ENCODE data around the gene ATAD3C. TPM values are rescaled to one million over a fixed set of nuclear protein-coding genes. Genes with fewer than 3 reads are reported as not detected.

Gene ATAD3C
- polyA plus RNA-seq, 1 donor (not counting 4 experiments of a cell fraction or from before 2014, with no cell fraction given), result 0.39 TPM

DNA sequence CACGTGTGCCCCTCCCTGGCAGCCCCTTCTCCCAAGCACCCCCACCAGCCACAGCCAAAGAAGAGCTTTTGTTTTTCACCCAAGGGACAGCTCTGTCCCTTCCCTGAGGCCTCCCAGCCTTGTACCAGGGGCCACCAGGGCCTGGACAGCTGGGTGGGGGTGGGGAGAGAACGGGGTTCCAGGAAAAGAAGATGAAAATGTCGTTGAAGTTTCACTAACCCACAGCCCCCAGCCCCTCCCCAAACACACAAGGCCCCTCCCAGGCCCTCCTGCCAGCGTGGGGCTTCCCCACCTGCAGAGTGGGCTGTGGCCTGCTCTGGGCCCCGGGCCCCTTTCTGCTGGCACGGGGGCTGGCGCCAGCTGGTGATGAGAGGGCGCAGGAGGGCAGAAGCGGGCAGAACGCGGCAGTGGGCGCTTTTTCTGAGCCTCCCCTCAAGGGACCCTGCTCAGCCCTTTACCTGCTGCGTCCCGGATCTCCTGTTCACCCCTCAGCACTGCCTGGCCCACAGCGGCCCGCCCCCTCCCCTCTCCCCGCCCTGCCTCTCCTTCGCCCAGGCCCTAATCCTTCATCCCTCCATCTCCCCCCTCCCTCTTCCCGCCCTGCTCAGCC, 22.9 kb upstream of the ATAD3C start:
- H3K27ac ChIP-seq (ENCODE audit: control insufficient read depth, insufficient read depth, low read length), result no peak overlapping the region
- no peak overlapping the region for H3K9ac ChIP-seq (ENCODE audit: control insufficient read depth, extremely low read depth, insufficient read depth, low read length)
- no peak for DNase-seq (ENCODE audit: low read depth, low spot score)
- no peaks in the 10 kb centered on the region for H3K27me3 ChIP-seq (ENCODE audit: control insufficient read depth, extremely low read depth, insufficient read depth, low read length)
- H3K4me1 ChIP-seq (ENCODE audit: control insufficient read depth, extremely low read depth, insufficient read depth, low read length), result peaks cover 16% of the 10 kb centered on the region
- H3K9me1 ChIP-seq (ENCODE audit: control insufficient read depth, extremely low read depth, insufficient read depth, low read length), result no peaks in the 10 kb centered on the region
- no peak overlapping the region for H3K4me3 ChIP-seq (ENCODE audit: control insufficient read depth in 2 of 3, extremely low read depth in 1 of 3, insufficient read depth in 2 of 3, low read depth in 1 of 3, low read length in 3 of 3)
- no peak overlapping the region for H3K4me2 ChIP-seq (ENCODE audit: control insufficient read depth, extremely low read depth, insufficient read depth, low read depth, low read length)
- no peak for TF ChIP-seq CTCF (optimal IDR thresholded peaks at IDR 0.05 in 1 of 3, IDR thresholded peaks at IDR 0.05 in 1 of 3, conservative IDR thresholded peaks at IDR 0.05 in 1 of 3; ENCODE audit: extremely low read depth in 1 of 3, insufficient read depth in 2 of 3, low read length in 3 of 3)
- TF ChIP-seq EZH2 (IDR thresholded peaks at IDR 0.05; ENCODE audit: low read length), result no peak
- H3K79me2 ChIP-seq (ENCODE audit: control insufficient read depth, insufficient read depth, low read length), result no peaks in the 10 kb centered on the region
- H2AFZ ChIP-seq (ENCODE audit: control insufficient read depth, low read length), result no peak overlapping the region
- H3K36me3 ChIP-seq (ENCODE audit: control insufficient read depth in 2 of 2, extremely low read depth in 1 of 2, insufficient read depth in 2 of 2, low read length in 2 of 2), result no peaks in the 10 kb centered on the region
- H3K9me3 ChIP-seq (ENCODE audit: control insufficient read depth, low read depth, low read length), result no peaks in the 10 kb centered on the region
- FAIRE-seq, result no peak
- H4K20me1 ChIP-seq (ENCODE audit: control insufficient read depth, extremely low read depth, insufficient read depth, low read length), result no peaks in the 10 kb centered on the region
- dilution Hi-C loops (cut with MboI; ENCODE audit: extremely low pct_ligation_motif_present, low sequenced_read_pairs), result no loop called here

GRCh38 chr1:1427106-1427819, 22.2 kb upstream of the ATAD3C start:
- DNase-seq (ENCODE audit: low read depth, low spot score) (no peak), FAIRE-seq (no peak)
- no peaks in the 10 kb centered on the region for H3K9me1 ChIP-seq (ENCODE audit: control insufficient read depth, extremely low read depth, insufficient read depth, low read length)
- H3K4me1 ChIP-seq (ENCODE audit: control insufficient read depth, extremely low read depth, insufficient read depth, low read length), result peaks cover 12% of the 10 kb centered on the region
- H3K9ac ChIP-seq (ENCODE audit: control insufficient read depth, extremely low read depth, insufficient read depth, low read length), result no peak overlapping the region
- H3K9me3 ChIP-seq (ENCODE audit: control insufficient read depth, low read depth, low read length), result no peaks in the 10 kb centered on the region
- H4K20me1 ChIP-seq (ENCODE audit: control insufficient read depth, extremely low read depth, insufficient read depth, low read length), result no peaks in the 10 kb centered on the region
- H2AFZ ChIP-seq (ENCODE audit: control insufficient read depth, low read length), result no peak overlapping the region
- H3K27me3 ChIP-seq (ENCODE audit: control insufficient read depth, extremely low read depth, insufficient read depth, low read length), result no peaks in the 10 kb centered on the region
- H3K4me2 ChIP-seq (ENCODE audit: control insufficient read depth, extremely low read depth, insufficient read depth, low read depth, low read length), result peak overlapping the region; percentile 27
- no peaks in the 10 kb centered on the region for H3K79me2 ChIP-seq (ENCODE audit: control insufficient read depth, insufficient read depth, low read length)
- TF ChIP-seq EZH2 (IDR thresholded peaks at IDR 0.05; ENCODE audit: low read length) (no peak), CTCF (optimal IDR thresholded peaks at IDR 0.05 in 1 of 3, IDR thresholded peaks at IDR 0.05 in 1 of 3, conservative IDR thresholded peaks at IDR 0.05 in 1 of 3; ENCODE audit: extremely low read depth in 1 of 3, insufficient read depth in 2 of 3, low read length in 3 of 3) (no peak)
- no peak overlapping the region for H3K27ac ChIP-seq (ENCODE audit: control insufficient read depth, insufficient read depth, low read length)
- dilution Hi-C loops (cut with MboI; ENCODE audit: extremely low pct_ligation_motif_present, low sequenced_read_pairs), result no loop called here
- H3K36me3 ChIP-seq (ENCODE audit: control insufficient read depth in 2 of 2, extremely low read depth in 1 of 2, insufficient read depth in 2 of 2, low read length in 2 of 2), result no peaks in the 10 kb centered on the region
- peak overlapping the region in 1 of 3 experiments; percentile 48 for H3K4me3 ChIP-seq (ENCODE audit: control insufficient read depth in 2 of 3, extremely low read depth in 1 of 3, insufficient read depth in 2 of 3, low read depth in 1 of 3, low read length in 3 of 3)
